Stimulated activated naive CD8-positive, alpha-beta T cell treated with anti-CD3 and anti-CD28 coated beads, Interleukin-15, Interleukin-2, amounts not matched to agents 100 ng/mL and 50 ng/mL, for 24 hours (primary cell): ENCODE measurements around the gene CEBPA.
"Not testable (repeated sequence)": the region's sequence is repeated elsewhere in the genome, so short reads cannot be mapped to it uniquely, and the experiment has no call there.

Experiments used
- H3K27ac Mint-ChIP-seq: one replicate; pipeline ENCODE4 v1.8.0; 2021; ENCODE audit warnings: mild to moderate bottlenecking, mixed read lengths
- H3K27me3 Mint-ChIP-seq: one replicate; pipeline ENCODE4 v1.8.0; 2021; ENCODE audit warnings: mixed read lengths
- H3K36me3 Mint-ChIP-seq: one replicate; pipeline ENCODE4 v1.8.0; 2021; ENCODE audit warnings: low read depth, mixed read lengths
- H3K4me1 Mint-ChIP-seq: one replicate; pipeline ENCODE4 v1.8.0; 2021; ENCODE audit warnings: low read depth, mixed read lengths
- H3K4me3 Mint-ChIP-seq: one replicate; pipeline ENCODE4 v1.8.0; 2021; ENCODE audit warnings: mild to moderate bottlenecking, mixed read lengths
- H3K9me3 Mint-ChIP-seq: one replicate; pipeline ENCODE4 v1.8.0; 2021; ENCODE audit warnings: mixed read lengths

Gene CEBPA

GRCh38 chr19:33334271-33334670 is 31.9 kb upstream of the CEBPA start:
- H3K27me3 Mint-ChIP-seq, result peaks cover 21% of the 10 kb centered on the region
- H3K9me3 Mint-ChIP-seq, result no peaks in the 10 kb centered on the region
- peaks cover 5% of the 10 kb centered on the region for H3K4me1 Mint-ChIP-seq
- H3K27ac Mint-ChIP-seq, result no peak overlapping the region
- H3K36me3 Mint-ChIP-seq, result no peaks in the 10 kb centered on the region
- no peak overlapping the region for H3K4me3 Mint-ChIP-seq

GRCh38 chr19:33333642-33334041 is 31.3 kb upstream of the CEBPA start:
- Mint-ChIP-seq H3K36me3 (no peaks in the 10 kb centered on the region), H3K27me3 (peaks cover 18% of the 10 kb centered on the region), H3K4me1 (peaks cover 5% of the 10 kb centered on the region), H3K27ac (no peak overlapping the region), H3K4me3 (no peak overlapping the region), H3K9me3 (no peaks in the 10 kb centered on the region)

GRCh38 chr19:33333151-33333550 is 30.8 kb upstream of the CEBPA start:
- Mint-ChIP-seq H3K27me3 (peaks cover 22% of the 10 kb centered on the region), H3K27ac (no peak overlapping the region), H3K4me1 (peaks cover 5% of the 10 kb centered on the region), H3K36me3 (no peaks in the 10 kb centered on the region), H3K4me3 (no peak overlapping the region), H3K9me3 (no peaks in the 10 kb centered on the region)

GRCh38 chr19:33332248-33332647 is 29.9 kb upstream of the CEBPA start:
- H3K36me3 Mint-ChIP-seq, result no peaks in the 10 kb centered on the region
- no peak overlapping the region for H3K4me3 Mint-ChIP-seq
- no peak overlapping the region for H3K27ac Mint-ChIP-seq
- peaks cover 18% of the 10 kb centered on the region for H3K27me3 Mint-ChIP-seq
- H3K9me3 Mint-ChIP-seq, result no peaks in the 10 kb centered on the region
- peaks cover 5% of the 10 kb centered on the region for H3K4me1 Mint-ChIP-seq

- no peaks in the 10 kb centered on the region for H3K36me3 Mint-ChIP-seq
- peaks cover 18% of the 10 kb centered on the region for H3K27me3 Mint-ChIP-seq
- H3K4me1 Mint-ChIP-seq, result peaks cover 5% of the 10 kb centered on the region
- no peaks in the 10 kb centered on the region for H3K9me3 Mint-ChIP-seq
- no peak overlapping the region for H3K27ac Mint-ChIP-seq
- no peak overlapping the region for H3K4me3 Mint-ChIP-seq
Observed at GRCh38 chr19:33329736-33330135, 27.4 kb upstream of the CEBPA start.

- Mint-ChIP-seq H3K27ac (no peak overlapping the region), H3K27me3 (peaks cover 22% of the 10 kb centered on the region), H3K9me3 (no peaks in the 10 kb centered on the region), H3K4me3 (no peak overlapping the region), H3K4me1 (peaks cover 5% of the 10 kb centered on the region), H3K36me3 (no peaks in the 10 kb centered on the region)
Observed at GRCh38 chr19:33329060-33329459, 26.7 kb upstream of the CEBPA start.

- H3K9me3 Mint-ChIP-seq, result peaks cover 5% of the 10 kb centered on the region
- H3K36me3 Mint-ChIP-seq, result no peaks in the 10 kb centered on the region
- H3K27ac Mint-ChIP-seq, result no peak overlapping the region
- no peak overlapping the region for H3K4me3 Mint-ChIP-seq
- no peaks in the 10 kb centered on the region for H3K4me1 Mint-ChIP-seq
- H3K27me3 Mint-ChIP-seq, result peaks cover 16% of the 10 kb centered on the region
Observed at GRCh38 chr19:33325920-33326319, 23.6 kb upstream of the CEBPA start.

- Mint-ChIP-seq H3K36me3 (no peaks in the 10 kb centered on the region), H3K27me3 (peaks cover 14% of the 10 kb centered on the region), H3K9me3 (peaks cover 11% of the 10 kb centered on the region), H3K27ac (no peak overlapping the region), H3K4me1 (no peaks in the 10 kb centered on the region), H3K4me3 (no peak overlapping the region)
Observed at GRCh38 chr19:33324628-33325027, 22.3 kb upstream of the CEBPA start.

- H3K27ac Mint-ChIP-seq, result no peak overlapping the region
- peaks cover 4% of the 10 kb centered on the region for H3K27me3 Mint-ChIP-seq
- no peaks in the 10 kb centered on the region for H3K4me1 Mint-ChIP-seq
- H3K36me3 Mint-ChIP-seq, result no peaks in the 10 kb centered on the region
- peaks cover 11% of the 10 kb centered on the region for H3K9me3 Mint-ChIP-seq
- no peak overlapping the region for H3K4me3 Mint-ChIP-seq
Observed at GRCh38 chr19:33323093-33323820, 20.9 kb upstream of the CEBPA start.

GRCh38 chr19:33320636-33321035 is 18.3 kb upstream of the CEBPA start:
- H3K4me1 Mint-ChIP-seq, result no peaks in the 10 kb centered on the region
- peaks cover 11% of the 10 kb centered on the region for H3K9me3 Mint-ChIP-seq
- H3K27me3 Mint-ChIP-seq, result peaks cover 14% of the 10 kb centered on the region
- H3K27ac Mint-ChIP-seq, result no peak overlapping the region
- no peaks in the 10 kb centered on the region for H3K36me3 Mint-ChIP-seq
- H3K4me3 Mint-ChIP-seq, result no peak overlapping the region

- H3K27ac Mint-ChIP-seq, H3K4me3 Mint-ChIP-seq, H3K36me3 Mint-ChIP-seq, H3K4me1 Mint-ChIP-seq: not testable (repeated sequence)
- Mint-ChIP-seq H3K27me3 (peaks cover 10% of the 10 kb centered on the region), H3K9me3 (peaks cover 11% of the 10 kb centered on the region)
Observed at GRCh38 chr19:33317991-33318390, 15.7 kb upstream of the CEBPA start.

- no peaks in the 10 kb centered on the region for H3K4me1 Mint-ChIP-seq
- H3K9me3 Mint-ChIP-seq, result peaks cover 11% of the 10 kb centered on the region
- no peak overlapping the region for H3K27ac Mint-ChIP-seq
- peaks cover 10% of the 10 kb centered on the region for H3K27me3 Mint-ChIP-seq
- no peaks in the 10 kb centered on the region for H3K36me3 Mint-ChIP-seq
- no peak overlapping the region for H3K4me3 Mint-ChIP-seq
Observed at GRCh38 chr19:33317517-33317916, 15.2 kb upstream of the CEBPA start.

GRCh38 chr19:33316541-33317264 is 14.4 kb upstream of the CEBPA start:
- peaks cover 10% of the 10 kb centered on the region for H3K27me3 Mint-ChIP-seq

GRCh38 chr19:33312808-33313207 is 10.5 kb upstream of the CEBPA start:
- H3K27ac Mint-ChIP-seq, H3K4me3 Mint-ChIP-seq, H3K36me3 Mint-ChIP-seq, H3K9me3 Mint-ChIP-seq, H3K4me1 Mint-ChIP-seq: not testable (repeated sequence)
- H3K27me3 Mint-ChIP-seq, result peaks cover 18% of the 10 kb centered on the region

More at GRCh38 chr19:33316541-33317264, 14.4 kb upstream of the CEBPA start:
- H3K27ac Mint-ChIP-seq, result no peak overlapping the region
- H3K36me3 Mint-ChIP-seq, result no peaks in the 10 kb centered on the region
- H3K4me3 Mint-ChIP-seq, result no peak overlapping the region
- no peaks in the 10 kb centered on the region for H3K4me1 Mint-ChIP-seq
- H3K9me3 Mint-ChIP-seq, result peaks cover 11% of the 10 kb centered on the region

- Mint-ChIP-seq H3K27ac (no peak overlapping the region), H3K36me3 (no peaks in the 10 kb centered on the region), H3K4me3 (no peak overlapping the region), H3K4me1 (no peaks in the 10 kb centered on the region), H3K27me3 (peaks cover 20% of the 10 kb centered on the region), H3K9me3 (no peaks in the 10 kb centered on the region)
Observed at GRCh38 chr19:33312065-33312464, 9.7 kb upstream of the CEBPA start.

GRCh38 chr19:33311326-33311682 is 9.0 kb upstream of the CEBPA start:
- no peaks in the 10 kb centered on the region for H3K4me1 Mint-ChIP-seq
- no peak overlapping the region for H3K27ac Mint-ChIP-seq
- H3K4me3 Mint-ChIP-seq, result no peak overlapping the region
- no peaks in the 10 kb centered on the region for H3K36me3 Mint-ChIP-seq
- H3K27me3 Mint-ChIP-seq, result peaks cover 16% of the 10 kb centered on the region
- no peaks in the 10 kb centered on the region for H3K9me3 Mint-ChIP-seq
